GM12892 (cell line): ENCODE measurements around the gene RALGDS.
A peak's percentile ranks its signal among the peaks of the same experiment; 100 is the strongest.

Experiments used
- DNase-seq: peaks from one replicate; pipeline ENCODE4 v3.0.0; 2011; ENCODE audit not compliant: insufficient read length
- FAIRE-seq: peaks from 2 replicates; lab custom pipeline; 2011; peaks lifted over from hg19 to GRCh38; lab: Jason Lieb, UNC
- POLR2A ChIP-seq: IDR thresholded peaks from 2 replicates; pipeline ENCODE4 v1.6.1; 2011; ENCODE audit warnings: low read depth, low read length, control low read depth
- POLR2AphosphoS5 ChIP-seq: IDR thresholded peaks from 2 replicates; pipeline ENCODE4 v1.6.1; 2011; ENCODE audit warnings: low read depth, low read length, control low read depth
- TAF1 ChIP-seq: IDR thresholded peaks from 2 replicates; pipeline ENCODE4 v1.6.1; 2011; ENCODE audit warnings: low read depth, mild to moderate bottlenecking, control low read depth, low read length, borderline replicate concordance

RALGDS gene

DNA sequence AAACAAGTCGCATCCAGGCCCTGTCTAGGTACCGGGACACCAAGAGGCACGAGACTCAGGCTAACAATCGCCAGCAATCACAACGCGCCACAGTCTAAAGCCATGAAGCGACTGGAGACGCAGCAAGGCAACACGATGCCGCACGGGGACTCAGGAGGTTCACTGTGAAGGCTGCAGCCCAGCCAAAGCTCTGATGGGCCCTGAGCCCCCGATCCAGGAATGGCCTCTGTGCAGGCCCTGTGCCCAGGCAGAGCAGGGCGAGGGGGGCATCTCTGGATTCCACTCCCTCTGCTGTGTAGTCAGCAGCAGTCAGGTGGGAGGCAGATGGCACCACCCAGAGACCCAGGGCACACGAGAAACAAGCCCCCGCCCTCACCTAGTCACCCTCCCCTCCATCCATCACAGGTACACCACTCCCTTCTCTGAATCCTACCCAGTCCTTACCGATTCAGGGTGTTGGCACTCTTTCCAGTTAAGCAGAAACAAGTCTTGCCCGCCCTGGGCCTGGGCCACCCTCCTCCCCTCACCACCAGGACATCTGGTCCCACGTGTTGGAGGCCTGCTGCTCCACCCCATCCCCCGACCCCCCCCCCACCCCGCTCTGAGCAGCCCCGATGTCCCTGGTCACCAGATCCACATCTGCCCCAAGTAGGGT lies 1.1 kb downstream of the RALGDS start:
- FAIRE-seq (no peak), DNase-seq (no peak)
- TF ChIP-seq POLR2A, result 0 out of 2 replicates have a peak, but pooled peaks have one; percentile 7
- TF ChIP-seq POLR2AphosphoS5, result no peak

- no peak for TF ChIP-seq POLR2A
- FAIRE-seq (no peak), DNase-seq (no peak)
These were observed 1.8 kb downstream of the RALGDS start for GRCh38 chr9:133119103-133119845.

- DNase-seq (no peak), FAIRE-seq (no peak)
- TF ChIP-seq POLR2A (no peak), TAF1 (no peak), POLR2AphosphoS5 (no peak)
These were observed 2.5 kb downstream of the RALGDS start for GRCh38 chr9:133118568-133118967.

DNA sequence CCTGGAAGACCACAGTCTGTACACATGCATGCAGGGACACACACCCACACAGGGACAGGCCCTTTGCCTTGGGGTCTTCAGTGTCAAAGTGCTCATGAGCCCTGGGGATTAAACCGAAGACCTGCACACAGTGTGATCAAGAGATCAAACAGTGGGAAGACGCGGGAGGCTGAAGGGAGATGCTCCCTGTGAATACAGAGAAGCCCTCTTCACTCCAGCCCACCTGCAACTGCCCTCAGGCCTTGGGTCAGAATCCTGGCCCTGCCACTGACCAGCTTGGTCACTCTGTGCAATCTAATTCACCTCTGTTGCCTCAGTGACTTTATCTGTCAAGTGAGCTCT lies 2.9 kb downstream of the RALGDS start:
- no peak for DNase-seq
- FAIRE-seq, result no peak
- TF ChIP-seq TAF1 (no peak), POLR2A (no peak), POLR2AphosphoS5 (no peak)

DNA sequence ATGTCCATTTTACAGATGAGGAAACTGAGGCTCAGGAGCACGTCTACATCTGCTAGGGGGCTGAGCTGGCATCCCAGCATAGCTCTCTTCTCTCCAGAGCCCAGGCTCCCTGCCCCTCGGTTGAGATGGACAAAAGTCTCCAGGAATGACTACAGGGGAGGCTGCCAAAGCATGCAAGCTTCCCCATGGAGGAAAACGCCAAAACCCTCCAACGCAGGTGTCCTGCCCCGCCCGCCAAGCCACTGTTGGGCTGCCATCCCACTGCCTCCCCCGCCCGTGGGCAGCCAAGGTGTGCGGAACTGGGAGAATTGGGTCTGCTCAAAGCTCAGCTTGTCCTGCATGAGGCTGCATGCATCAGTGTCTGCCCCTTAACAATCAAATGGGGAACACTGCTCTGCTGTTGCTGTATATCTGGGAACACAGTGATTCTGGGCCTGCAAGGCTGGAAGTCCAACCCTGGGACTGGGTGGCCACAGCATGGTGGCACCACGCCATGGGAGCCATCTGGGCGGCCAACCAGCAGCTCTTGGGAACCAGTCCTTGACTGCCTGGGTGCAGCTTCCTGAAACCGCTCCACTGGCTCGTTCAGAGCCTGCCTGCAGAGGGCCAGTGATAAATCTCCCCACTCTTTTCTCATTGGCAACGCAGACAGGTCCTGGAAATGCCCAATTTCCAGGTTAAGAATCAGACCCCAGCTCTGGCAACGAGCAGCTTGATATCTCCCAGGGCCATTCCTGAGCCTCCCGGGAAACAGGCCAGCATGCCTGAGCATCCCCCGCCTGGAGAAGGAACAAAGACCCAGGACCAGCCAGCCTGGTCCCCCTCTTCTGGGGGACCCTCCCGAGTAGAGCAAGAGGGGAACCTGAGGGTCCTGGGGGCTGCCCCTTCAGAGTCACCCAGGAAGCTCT lies 3.5 kb downstream of the RALGDS start:
- TF ChIP-seq TAF1 (no peak), POLR2AphosphoS5 (no peak), POLR2A (no peak)
- DNase-seq (no peak), FAIRE-seq (no peak)

- DNase-seq, result no peak
- FAIRE-seq, result no peak
- TF ChIP-seq TAF1 (no peak), POLR2A (no peak), POLR2AphosphoS5 (no peak)
These were observed 4.5 kb downstream of the RALGDS start for GRCh38 chr9:133116346-133117231.

GRCh38 chr9:133115604-133116345 lies 5.3 kb downstream of the RALGDS start:
- TF ChIP-seq POLR2AphosphoS5, result peak; percentile 79
- TF ChIP-seq POLR2A, result peak; percentile 75; the same call in 1 of the 2 replicates
- no peak for TF ChIP-seq TAF1
- DNase-seq, result peak; percentile 92
- FAIRE-seq, result peak; percentile 96

DNA sequence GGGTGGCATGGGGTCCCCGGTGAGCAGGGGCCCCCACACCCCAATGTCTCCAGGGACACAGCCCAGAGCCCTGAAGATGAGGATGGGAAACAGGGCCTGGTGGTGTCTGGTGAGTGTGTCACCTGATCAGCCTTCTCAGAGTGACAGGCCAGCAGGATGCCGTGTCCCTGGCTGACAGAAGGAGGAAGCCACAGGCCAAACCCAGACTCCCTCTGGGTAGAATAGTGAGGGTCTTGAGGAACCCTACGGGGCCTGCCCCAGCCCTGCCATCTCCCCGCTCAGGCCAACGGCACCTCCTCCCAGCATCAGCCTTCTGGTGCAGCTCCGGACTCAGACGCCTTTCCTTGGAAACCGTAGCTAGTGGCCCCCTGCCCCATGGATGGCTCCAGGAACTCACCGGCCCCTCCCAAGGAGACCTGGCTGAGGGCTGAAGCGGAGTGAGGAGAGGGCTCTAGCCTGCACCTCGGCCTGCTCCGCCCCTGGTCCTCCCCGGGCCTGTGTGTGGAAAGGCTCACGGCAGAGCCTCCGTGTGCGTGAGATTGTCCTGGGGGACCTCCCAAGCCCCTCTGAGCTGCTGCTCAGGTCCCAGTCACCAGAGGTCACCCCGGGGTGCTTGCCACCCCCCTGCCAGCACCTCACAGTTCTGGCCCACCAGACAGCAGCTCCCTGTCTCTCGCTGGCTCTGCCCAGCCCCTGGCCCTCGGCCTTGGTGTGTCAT lies 6.0 kb downstream of the RALGDS start:
- no peak for TF ChIP-seq TAF1
- no peak for TF ChIP-seq POLR2A
- TF ChIP-seq POLR2AphosphoS5, result no peak
- no peak for DNase-seq
- peak; percentile 73 for FAIRE-seq

GRCh38 chr9:133113949-133114885 lies 6.8 kb downstream of the RALGDS start:
- DNase-seq (no peak), FAIRE-seq (peak; percentile 54)
- TF ChIP-seq TAF1 (no peak), POLR2AphosphoS5 (no peak), POLR2A (no peak)
